ENCODE results near the gene MNS1.
"Not testable (repeated sequence)": the region's sequence is repeated elsewhere in the genome, so short reads cannot be mapped to it uniquely, and the experiment has no call there.

MNS1 gene

GRCh38 chr15:56442354-56442753 is 22.6 kb downstream of the MNS1 start:
- DNase-seq = no peak

DNA sequence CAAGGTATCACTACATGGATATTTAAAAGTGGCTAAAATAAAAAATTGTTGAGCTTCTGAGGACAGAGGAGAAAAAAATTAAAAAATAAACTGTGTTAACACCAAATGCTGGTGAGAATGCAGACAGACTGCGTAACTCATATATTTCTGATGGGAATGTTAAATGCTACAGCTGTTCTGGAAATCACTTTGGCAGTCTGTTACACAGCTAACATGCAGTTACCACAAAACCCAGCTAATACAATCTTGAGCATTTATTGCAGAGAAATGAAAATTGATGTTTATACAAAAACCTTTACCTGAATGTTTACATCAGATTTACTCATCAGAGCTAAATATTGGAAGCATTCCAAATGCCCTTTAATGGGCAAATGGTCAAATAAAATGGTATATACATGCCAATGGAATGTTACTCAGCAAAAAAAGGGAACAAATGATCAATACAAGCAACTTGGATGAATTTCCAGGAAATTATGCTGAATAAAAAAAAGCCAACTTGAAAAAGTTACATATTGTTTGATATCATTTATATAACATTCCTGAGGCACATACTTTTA is 24.6 kb downstream of the MNS1 start:
- no peak for DNase-seq

DNA sequence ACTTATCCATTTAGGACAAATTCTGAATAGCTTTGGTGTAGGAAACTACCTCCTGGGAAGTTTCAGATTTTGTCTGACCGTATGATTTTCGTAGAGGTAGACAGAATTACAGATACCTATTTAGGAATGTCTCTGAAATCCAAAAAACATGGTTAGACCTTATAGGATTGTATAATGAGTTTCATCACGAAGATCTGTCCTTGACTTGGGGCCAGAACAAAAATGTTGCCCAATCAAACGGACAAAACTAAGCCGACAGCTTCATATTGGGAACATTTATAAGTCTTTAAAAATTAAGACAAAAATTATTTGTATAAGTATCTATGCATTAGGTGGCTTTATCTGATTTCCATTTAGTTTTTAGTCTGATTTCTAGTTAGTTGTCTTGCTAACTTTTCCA is 32.6 kb downstream of the MNS1 start:
- DNase-seq = no peak

- DNase-seq = peak; percentile 35
Observed at GRCh38 chr15:56428821-56429458, 36.0 kb downstream of the MNS1 start.

GRCh38 chr15:56425976-56426375 is 39.0 kb downstream of the MNS1 start:
- no peak for DNase-seq

DNA sequence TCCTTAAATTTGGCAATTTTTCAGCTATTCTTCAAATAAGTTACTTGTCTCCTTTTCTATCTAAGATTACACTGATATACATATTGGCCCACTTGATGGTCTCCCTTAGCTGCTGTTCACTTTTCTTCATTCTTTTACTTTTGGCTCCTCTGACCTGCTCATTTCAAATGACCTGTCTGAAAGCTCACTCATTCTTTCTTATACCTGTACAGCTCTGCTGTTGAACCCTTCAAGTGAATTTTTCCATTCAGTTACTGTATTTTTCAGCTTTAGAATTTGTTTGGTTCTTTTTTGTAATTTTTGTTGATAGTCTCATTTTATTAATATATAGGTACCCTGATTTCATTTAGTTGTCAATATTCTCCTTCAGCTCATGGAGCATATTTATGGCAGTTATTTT is 39.7 kb downstream of the MNS1 start:
- DNase-seq = no peak

DNA sequence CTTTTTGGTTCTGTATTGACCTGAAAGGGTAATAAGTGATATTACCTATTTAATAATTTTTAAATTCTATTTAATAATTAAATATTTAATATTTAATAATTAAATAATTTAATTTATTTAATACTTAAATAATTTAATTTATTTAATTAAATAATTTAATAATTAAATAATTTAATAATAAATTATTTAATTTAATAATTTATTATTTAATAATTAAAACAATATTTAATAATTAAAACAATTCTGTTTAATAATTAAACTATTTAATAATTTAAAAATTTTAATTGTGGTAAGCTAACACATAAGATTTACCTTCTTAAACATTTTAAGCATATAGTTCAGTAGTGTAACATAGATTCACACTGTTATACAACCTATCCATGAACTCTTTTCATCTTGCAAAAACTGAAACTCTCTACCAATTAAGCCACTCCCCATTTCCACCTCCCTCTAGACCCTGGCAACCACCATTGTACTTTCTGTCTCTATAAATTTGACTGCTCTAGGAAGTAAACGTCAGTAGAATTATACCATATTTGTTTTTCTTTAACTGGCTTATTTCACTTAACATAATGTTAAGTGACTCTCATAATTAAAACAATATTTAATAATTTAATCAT is 51.7 kb downstream of the MNS1 start:
- DNase-seq = not testable (repeated sequence)

DNA sequence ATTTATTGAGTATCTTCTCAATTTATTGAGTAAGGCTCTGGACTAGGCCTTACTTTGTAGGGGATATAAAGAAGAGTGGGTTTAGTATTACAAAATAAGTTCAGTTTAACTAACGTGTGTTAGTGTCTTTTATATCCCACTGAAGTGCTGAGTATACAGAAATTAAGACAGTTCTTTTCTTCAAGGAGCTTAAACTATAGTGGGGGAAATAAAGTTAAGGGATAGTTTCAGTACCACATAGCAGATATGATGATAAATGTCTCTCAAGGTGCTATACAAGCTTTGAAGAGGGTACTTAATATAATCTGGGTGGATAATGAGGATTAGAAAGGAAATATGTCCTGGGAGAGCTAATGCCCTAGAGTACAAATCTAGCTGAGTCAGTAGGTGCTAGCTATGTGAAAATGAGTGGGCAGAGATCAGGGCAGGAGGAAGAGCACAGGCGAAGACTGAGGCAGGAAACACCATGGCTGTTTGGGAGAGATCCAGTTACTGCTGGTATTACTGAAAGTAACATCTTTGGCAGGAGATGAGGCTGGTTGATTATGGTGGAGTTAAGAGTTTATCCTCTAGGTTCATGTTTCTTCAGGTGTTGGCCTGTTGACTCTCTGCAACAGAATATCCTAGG is 53.7 kb downstream of the MNS1 start:
- no peak for DNase-seq

DNA sequence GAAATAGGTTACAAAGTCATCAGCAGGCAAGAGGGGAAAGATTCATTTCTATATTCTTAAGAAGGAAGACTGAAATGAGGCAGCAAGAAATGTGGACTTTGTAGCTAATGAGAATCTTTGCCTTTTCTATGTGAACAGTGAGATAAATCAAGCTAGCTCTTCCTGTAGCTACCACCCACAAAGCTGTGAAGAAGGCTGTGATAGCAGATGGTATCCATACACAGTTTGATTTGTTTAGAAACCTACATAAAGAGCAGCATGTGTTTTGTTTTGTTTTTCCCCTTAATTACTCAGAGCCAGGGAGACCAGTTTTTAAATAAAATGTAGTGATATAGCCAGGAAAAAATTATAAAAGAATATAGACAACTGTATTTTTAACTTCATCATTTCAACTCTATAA is 54.2 kb downstream of the MNS1 start:
- DNase-seq = no peak

DNA sequence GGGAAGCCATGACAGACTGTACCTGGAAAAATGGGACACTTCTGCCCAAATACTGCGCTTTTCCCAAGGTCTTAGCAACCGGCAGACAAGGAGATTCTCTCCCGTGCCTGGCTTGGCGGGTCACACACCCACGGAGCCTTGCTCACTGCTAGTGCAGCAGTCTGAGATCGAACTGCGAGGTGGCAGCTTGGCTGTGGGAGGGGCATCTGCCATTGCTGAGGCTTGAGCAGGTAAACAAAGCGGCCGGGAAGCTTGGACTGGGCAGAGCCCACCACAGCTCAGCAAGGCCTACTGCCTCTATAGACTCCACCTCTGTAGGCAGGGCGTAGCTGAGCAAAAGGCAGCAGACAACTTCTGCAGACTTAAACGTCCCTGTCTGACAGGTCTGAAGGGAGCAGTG is 65.7 kb downstream of the MNS1 start:
- DNase-seq = not testable (repeated sequence)

DNA sequence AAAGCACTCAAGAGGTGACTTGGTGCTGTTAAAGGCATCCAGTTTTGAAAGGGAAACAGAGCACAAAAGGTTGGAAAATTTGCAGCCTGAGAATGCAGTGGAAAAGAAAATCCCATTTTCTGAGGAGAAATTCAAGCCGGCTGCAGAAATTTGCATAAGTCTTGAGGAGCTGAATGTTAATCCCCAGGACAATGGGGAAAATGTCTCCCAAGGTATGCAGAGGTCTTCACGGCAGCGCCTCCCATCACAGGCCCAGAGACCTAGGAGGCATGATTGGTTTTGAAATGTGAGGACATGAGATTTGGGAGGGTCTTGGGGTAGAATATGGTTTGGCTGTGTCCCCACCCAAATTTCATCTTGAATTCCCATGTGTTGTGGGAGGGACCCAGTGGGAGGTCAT is 67.6 kb downstream of the MNS1 start:
- not testable (repeated sequence) for DNase-seq

DNA sequence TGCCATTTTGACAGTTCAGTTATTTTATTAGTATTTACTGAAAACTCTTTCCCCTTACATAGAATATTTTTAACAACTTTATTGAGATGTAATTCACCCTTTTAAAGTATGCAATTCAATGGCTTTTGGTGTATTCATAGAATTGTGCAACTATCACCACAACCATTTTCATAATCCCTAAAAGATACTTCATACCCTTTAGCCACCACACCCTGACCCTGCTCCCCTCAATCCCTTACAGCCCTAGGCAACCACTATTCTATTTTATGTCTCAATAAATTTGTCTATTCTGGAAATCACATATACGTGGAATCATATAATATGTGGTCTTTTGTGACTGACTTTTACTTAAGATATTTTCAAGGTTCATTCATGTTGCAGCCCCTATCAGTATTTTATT is 70.0 kb downstream of the MNS1 start:
- DNase-seq = no peak

GRCh38 chr15:56393277-56393676 is 71.7 kb downstream of the MNS1 start:
- no peak for DNase-seq

GRCh38 chr15:56390739-56391267 is 74.1 kb downstream of the MNS1 start:
- no peak for DNase-seq

DNA sequence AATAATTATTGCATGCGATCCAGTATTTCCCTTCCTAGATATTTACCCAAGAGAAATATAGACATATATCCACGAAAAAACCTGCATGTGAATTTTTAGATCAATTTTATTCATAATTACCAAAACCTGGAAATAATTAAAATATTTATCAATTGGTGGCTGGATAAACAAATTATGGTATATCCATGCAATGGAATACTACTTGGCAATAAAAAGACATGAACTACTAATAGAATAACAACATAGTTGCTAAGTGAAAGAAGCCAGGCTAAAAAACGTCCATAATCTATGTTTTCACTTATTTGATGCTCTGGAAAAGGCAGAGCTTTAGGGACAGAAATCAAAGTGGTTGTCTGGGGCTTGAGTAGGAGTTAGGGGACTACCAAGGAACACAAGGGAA is 79.0 kb downstream of the MNS1 start:
- DNase-seq = no peak

DNA sequence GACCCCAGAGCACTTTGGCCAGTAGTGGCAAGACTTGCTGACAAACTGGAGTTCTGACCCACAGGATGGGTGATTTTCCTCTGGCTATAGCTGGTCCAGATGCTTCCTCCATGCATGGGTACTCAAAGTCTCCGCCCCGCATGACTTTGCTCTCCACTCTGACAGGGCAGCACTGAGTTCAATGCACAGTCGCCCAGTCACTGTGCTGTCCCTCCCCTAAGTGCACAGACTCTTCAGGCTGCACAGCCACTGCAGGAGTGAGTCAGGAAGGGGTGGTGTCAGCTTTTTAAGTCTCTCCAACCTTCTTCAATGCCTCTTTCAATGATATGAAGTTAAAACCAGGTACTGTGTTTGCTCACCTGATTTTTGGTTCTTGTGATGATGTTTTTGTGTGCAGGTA is 81.9 kb downstream of the MNS1 start:
- no peak for DNase-seq
